IPS DF 19.7 (cell line): ENCODE measurements around the gene RTN4RL1.

Experiments used
- DNase-seq: peaks from one replicate; pipeline ENCODE4 v3.0.0-alpha.2; 2013; ENCODE audit warnings: low read depth, low spot score

The RTN4RL1 gene

GRCh38 chr17:2059547-2060384, 34.6 kb upstream of the RTN4RL1 start:
- DNase-seq = no peak

- no peak for DNase-seq
Observed at GRCh38 chr17:2058586-2059546, 33.7 kb upstream of the RTN4RL1 start.

- no peak for DNase-seq
Observed at GRCh38 chr17:2057760-2058585, 32.8 kb upstream of the RTN4RL1 start.

GRCh38 chr17:2057175-2057759, 32.1 kb upstream of the RTN4RL1 start:
- DNase-seq = no peak

DNA sequence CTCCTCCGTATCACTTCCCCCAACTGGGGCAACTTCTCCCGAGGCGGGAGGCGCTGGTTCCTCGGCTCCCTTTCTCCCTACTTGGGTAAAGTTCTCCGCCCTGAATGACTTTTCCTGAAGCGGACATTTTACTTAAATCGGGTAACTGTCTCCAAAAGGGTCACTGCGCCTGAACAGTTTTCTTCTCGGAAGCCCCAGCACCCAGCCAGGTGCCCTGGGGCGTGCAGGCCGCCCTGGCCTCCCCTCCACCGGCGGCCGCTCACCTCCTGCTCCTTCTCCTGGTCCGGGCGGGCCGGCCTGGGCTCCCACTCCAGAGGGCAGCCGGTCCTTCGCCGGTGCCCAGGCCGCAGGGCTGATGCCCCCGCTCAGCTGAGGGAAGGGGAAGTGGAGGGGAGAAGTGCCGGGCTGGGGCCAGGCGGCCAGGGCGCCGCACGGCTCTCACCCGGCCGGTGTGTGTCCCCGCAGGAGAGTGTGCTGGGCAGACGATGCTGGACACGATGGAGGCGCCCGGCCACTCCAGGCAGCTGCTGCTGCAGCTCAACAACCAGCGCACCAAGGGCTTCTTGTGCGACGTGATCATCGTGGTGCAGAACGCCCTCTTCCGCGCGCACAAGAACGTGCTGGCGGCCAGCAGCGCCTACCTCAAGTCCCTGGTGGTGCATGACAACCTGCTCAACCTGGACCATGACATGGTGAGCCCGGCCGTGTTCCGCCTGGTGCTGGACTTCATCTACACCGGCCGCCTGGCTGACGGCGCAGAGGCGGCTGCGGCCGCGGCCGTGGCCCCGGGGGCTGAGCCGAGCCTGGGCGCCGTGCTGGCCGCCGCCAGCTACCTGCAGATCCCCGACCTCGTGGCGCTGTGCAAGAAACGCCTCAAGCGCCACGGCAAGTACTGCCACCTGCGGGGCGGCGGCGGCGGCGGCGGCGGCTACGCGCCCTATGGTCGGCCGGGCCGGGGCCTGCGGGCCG, 31.4 kb upstream of the RTN4RL1 start:
- no peak for DNase-seq

GRCh38 chr17:2055292-2056205, 30.4 kb upstream of the RTN4RL1 start:
- no peak for DNase-seq

DNA sequence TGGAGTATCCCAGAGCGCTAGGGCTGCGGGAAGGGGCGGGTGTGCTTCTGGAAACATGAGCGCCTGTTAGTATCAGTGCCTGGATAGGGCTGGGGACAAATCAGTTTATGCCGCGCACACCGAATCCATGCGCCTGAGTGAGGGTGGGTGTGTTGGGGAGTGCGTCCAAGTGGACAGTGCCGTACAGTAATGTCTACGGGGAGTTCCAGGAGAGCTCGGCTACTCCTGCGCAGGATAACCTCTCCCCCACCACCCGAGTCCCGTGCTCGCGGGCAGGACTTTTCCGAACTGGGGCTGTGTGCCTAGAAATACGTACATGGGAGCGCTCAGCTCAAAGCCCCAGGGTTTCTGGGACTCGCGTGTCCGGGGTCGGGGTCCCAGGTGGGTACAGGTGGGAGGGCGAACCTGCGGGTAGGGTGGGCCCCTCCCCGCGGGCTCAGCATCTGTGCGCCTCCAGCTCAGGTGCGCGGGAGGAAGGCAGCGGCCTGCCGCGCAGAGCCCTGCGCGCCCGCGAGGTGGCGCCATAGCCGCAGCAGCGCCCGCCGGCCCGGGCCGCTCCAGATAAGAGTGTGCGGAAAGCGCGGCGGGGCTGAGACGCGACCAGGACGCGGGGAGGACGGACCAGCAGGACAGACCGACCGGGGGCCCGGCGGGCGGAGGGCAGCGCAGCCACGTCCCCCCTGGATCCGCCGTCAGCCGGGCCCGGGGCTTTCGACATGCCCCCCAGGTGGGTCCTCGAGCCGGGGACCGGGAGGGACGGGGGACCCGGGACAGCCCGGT, 29.6 kb upstream of the RTN4RL1 start, which contains the start of gene HIC1:
HIC1 (plus strand) TSS at position 592 of the 780 bp plus-strand sequence. CDS start 1,588 bp downstream, outside the sequence.
- DNase-seq = no peak

DNA sequence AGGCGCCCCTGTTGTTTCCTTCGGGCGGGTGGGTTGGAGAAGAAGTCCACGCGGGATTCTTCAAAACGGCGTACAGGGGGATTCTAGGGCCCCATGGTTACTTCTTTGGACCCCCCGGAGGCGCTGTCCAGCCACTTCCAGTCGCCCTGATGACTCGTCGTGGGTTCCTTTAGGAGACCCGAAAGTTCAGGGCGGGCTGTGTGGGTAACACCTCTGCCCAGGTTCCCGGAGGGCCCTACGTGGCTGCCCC, 29.1 kb upstream of the RTN4RL1 start:
- no peak for DNase-seq

DNA sequence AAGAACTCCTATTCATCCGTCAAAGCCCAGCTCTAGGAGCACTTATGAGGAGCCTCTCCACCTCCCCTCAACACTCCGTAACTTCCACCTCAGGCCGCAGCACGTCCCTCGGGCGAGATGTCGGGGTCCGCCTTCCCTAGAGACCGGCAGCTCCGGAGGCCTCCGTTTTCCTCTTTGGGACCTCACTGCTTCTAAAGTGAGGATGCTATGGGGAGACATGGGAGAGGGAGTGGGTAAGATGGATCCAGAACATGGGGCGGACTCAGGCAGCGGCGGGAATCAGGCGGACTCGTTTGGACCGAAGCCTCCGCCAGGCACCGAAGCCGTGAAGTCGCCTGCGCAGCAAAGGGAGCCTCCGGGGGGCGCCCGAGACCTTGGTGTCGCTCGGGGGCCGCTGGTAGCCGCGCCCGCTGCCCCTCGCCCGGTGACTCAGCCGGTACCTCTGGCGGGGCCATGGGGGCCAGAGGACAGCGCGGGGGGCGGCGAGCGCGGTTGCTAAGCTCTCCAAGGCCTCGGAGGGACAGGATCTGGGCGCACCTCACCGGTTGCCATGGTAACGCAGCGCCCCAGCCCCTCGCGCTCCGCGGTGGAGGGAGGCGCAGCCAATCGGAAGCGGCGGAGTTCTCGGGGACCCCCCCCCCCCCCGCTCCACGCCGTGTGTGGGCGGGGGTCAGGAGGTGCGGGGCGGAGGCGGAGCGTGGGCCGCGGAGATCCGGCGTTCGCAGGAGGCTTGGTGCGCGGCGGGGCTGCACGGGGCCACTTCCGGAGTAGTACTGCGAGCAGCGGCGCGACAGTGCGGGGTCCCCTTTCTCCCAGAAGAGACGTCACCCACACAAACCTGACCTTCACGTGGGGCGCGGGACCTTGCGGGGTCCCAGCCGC, 28.5 kb upstream of the RTN4RL1 start:
- DNase-seq = no peak

- no peak for DNase-seq
Observed at GRCh38 chr17:2051933-2052559, 26.9 kb upstream of the RTN4RL1 start.

GRCh38 chr17:2051061-2051932, 26.2 kb upstream of the RTN4RL1 start:
- no peak for DNase-seq

DNA sequence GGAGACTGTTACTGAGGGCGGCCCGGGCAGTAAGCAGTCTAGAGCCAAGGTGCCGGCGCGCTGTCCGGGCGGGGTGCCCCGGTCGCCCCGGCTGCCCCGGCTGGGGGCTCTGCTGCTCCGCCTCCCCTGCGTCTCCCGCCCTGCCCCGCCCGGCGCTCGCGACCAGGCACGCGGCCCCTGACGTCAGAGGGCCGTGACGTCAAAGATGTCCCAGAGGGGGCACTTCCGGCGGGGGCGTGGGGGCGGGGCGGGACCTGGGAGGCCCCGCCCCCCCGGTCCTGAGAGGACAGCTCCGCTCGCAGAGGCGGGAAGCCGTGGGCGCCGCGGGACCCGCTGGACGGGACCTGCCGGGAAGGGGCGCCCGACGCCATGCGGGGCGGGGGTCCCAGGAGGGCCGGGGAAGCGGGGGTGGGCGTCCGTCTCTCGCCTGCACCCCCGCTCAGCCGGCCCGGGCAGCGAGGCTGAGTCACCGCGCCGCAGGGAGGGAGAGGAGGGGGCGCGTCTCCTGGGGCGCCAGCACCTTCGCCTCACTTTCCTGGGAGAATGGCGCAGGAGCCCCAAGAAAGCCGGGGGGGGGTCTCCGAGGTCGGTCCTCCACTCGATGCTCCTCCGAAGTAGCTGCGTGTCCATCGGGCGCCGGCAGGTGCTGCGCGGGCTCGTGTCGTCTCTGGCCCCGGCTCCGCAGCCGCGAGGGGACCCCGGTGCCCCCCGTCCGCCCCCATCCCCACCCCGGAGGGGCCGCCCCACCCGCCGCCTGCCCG, 25.3 kb upstream of the RTN4RL1 start:
- DNase-seq = no peak

DNA sequence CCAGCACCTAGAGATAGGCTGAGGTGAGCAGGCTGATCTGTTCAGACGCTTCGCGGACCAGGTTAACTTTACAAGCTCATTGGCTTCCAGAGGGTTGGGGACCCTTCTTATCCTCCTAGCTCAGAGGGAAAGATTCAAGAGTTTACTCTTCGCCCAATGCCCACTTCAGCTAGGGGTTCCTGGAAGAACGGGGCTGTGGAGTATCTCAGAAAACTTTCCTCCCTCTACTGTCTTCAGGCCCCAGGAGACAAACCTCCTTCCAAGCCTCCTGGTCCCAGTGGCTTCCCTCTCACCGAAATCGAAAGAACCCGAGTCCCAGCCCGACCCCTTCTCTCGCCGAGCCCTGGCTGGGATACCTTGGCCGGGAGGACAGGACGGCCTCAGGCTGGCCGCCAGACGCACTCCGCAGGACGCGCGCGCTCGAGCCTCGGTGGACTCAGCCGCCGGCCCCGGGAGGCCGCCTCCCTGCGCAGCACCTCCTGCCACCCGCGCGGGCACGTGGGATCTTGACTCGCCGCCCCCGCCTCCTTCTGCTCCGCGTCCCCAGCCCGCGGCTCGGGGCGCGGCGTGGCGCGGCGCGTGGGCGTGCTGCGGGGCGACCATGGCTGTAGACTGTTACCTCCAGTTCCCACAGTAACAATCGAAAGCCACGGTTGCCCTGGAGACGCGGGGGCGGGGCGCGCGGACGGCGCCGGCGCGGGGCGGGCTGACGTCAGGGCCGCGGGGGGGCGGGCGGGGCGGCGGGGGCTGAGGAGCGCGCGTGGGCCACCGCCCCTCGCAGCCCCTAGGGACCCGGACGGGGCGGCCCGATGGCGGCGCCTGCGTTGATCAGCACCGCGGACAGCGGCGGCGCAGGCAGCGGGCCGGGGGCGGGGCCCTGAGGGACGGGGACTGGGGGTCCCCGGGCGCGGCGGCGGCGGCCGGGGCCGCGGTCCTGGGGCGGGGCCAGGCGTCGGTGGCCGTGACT, 24.5 kb upstream of the RTN4RL1 start:
- DNase-seq = no peak

DNA sequence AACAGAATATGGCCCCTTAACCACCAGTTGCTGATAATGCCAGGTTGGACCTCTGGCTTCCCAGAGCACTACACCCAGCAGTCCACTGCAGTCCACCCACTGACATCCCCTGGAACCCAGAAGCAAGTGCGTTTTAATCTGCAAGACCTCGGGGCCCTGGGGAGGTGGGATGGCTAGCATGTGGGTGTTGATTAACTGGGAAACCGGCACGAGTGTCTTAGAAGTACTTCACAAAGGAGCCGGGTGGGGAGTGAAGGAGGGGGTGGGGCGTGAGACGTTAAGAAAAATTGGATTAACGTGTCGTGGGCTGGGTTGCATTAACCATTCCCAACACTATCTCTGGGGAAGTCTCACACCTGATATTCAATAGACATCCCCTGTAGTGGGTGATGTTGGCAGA, 23.7 kb upstream of the RTN4RL1 start:
- DNase-seq = no peak
